MM.1S (cell line): ENCODE data around the gene CR1L.

ENCODE experiments used
- EZH2 ChIP-seq: fragments of 300-600 bp; sonication (generic); optimal IDR thresholded peaks from 2 replicates; pipeline ENCODE3; 2017; ENCODE audit warnings: low read depth, mild to moderate bottlenecking, antibody characterized with exemption, low read length, mixed read lengths
- TF ChIP-seq, protein P1 (sequence below): fragments of 300-600 bp; sonication (generic); IDR thresholded peaks from 2 replicates; pipeline ENCODE4 v1.5.1; 2016; ENCODE audit warnings: antibody characterized with exemption, low read length, mixed read lengths

DNA sequence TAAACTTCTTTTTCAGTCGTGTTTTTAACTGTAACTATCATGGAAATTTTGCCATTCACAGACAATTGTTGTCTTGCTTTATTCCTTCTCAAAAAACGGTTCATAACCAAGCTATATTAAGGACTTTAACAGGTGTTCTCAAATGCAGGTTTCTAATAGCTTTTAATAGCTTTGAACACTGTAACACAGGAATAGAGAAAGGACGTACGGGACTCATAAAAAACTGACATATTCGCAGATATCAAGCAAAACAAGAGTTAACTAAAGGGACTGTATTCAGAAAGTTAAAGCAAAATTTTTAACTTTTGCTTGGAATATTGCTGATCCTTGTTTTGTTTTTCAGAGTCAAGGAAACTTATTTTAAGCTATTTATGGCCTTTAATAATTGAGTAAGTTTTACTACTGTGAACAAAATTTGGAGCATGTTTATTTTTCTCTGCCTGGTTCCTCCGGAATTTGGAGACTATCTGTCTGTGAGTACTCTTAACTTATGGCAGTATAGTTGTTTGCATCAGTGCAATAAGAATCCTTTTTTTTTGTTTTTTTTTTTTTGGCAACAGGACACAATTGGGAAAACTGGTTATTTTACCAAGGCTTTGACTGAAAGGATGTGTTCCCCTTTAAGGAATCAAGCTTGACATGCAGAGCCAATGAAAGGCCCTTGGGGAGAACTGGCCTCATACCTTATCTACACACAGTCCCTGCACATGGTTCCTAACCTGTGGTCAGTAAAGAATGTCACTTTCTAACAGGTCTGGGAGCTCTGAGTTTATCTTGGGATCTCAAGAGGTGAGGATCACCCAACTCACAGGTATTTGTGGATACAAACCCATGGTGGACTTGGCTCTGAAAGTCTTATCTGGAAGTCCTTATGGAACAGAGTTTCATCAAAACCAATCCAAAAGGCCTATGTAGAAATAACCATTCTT, 101.2 kb downstream of the CR1L start:
- TF ChIP-seq, protein P1, sequence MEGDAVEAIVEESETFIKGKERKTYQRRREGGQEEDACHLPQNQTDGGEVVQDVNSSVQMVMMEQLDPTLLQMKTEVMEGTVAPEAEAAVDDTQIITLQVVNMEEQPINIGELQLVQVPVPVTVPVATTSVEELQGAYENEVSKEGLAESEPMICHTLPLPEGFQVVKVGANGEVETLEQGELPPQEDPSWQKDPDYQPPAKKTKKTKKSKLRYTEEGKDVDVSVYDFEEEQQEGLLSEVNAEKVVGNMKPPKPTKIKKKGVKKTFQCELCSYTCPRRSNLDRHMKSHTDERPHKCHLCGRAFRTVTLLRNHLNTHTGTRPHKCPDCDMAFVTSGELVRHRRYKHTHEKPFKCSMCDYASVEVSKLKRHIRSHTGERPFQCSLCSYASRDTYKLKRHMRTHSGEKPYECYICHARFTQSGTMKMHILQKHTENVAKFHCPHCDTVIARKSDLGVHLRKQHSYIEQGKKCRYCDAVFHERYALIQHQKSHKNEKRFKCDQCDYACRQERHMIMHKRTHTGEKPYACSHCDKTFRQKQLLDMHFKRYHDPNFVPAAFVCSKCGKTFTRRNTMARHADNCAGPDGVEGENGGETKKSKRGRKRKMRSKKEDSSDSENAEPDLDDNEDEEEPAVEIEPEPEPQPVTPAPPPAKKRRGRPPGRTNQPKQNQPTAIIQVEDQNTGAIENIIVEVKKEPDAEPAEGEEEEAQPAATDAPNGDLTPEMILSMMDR: no peak
- TF ChIP-seq EZH2: no peak
